Measurements from ENCODE around the gene KRT4. TPM values are rescaled to one million over a fixed set of nuclear protein-coding genes. Genes with fewer than 3 reads are reported as not detected.

The KRT4 gene
- total and polyA plus RNA-seq, 2 donors (not counting 3 experiments of a cell fraction or from before 2014, with no cell fraction given) = not detected

GRCh38 chr12:52772772-52773171 lies 41.1 kb downstream of the KRT4 start:
- Histone ChIP-seq H3K9ac (replicated peaks; ENCODE audit: extremely low read depth, insufficient read depth, low read length) (no peak overlapping the region), H3K4me3 (replicated peaks in 1 of 3; ENCODE audit: insufficient read depth in 1 of 3, low read depth in 1 of 3, low read length in 3 of 3) (no peak overlapping the region), H3K9me1 (replicated peaks; ENCODE audit: control insufficient read depth, extremely low read depth, insufficient read depth, low read length) (no peaks in the 10 kb centered on the region), H2AFZ (ENCODE audit: low read depth, low read length) (no peak overlapping the region), H3K79me2 (ENCODE audit: control insufficient read depth, insufficient read depth, low read length) (no peaks in the 10 kb centered on the region), H3K4me1 (ENCODE audit: control insufficient read depth, extremely low read depth, insufficient read depth, low read length) (no peaks in the 10 kb centered on the region), H3K27me3 (ENCODE audit: control insufficient read depth in 2 of 2, insufficient read depth in 2 of 2, low read length in 2 of 2) (peaks cover 0 to 7% of the 10 kb centered on the region in 2 experiments), H3K36me3 (ENCODE audit: control insufficient read depth in 2 of 2, extremely low read depth in 1 of 2, insufficient read depth in 2 of 2, low read length in 2 of 2) (no peaks in the 10 kb centered on the region), H4K20me1 (replicated peaks; ENCODE audit: control insufficient read depth, extremely low read depth, insufficient read depth, low read length) (no peaks in the 10 kb centered on the region), H3K9me3 (replicated peaks; ENCODE audit: control insufficient read depth, insufficient read depth, low read length) (no peaks in the 10 kb centered on the region), H3K4me2 (ENCODE audit: insufficient read depth, low read length) (no peak overlapping the region), H3K27ac (ENCODE audit: insufficient read depth, low read depth, low read length) (no peak overlapping the region)
- dilution Hi-C loops (cut with MboI; ENCODE audit: extremely low pct_ligation_motif_present, low sequenced_read_pairs) = no loop called here
- DNase-seq (ENCODE audit: low read depth, low spot score) = no peak
- CTCF ChIA-PET = interaction anchor here (1.1 kb wide), 1 partner anchor 403 kb away, joined by 3 read pairs; no protein-coding TSS in a partner anchor
- FAIRE-seq = no peak
- TF ChIP-seq FOS (IDR thresholded peaks at IDR 0.05; ENCODE audit: borderline replicate concordance, insufficient read depth, low read length) = no peak
- no peak for TF ChIP-seq JUN (IDR thresholded peaks at IDR 0.05; ENCODE audit: borderline replicate concordance, insufficient read depth, insufficient read length, low read depth)
- no peak for TF ChIP-seq MYC (IDR thresholded peaks at IDR 0.05; ENCODE audit: low read depth, low read length)
- BruUV-seq (replicated peaks) = no TSS peak
- POLR2A ChIA-PET = no interaction called here
- intact Hi-C loops (cut with micrococcal nuclease) = no loop called here

GRCh38 chr12:52772188-52772587 lies 41.7 kb downstream of the KRT4 start:
- Histone ChIP-seq H2AFZ (ENCODE audit: low read depth, low read length) (no peak overlapping the region), H3K27me3 (ENCODE audit: control insufficient read depth in 2 of 2, insufficient read depth in 2 of 2, low read length in 2 of 2) (peaks cover 0 to 7% of the 10 kb centered on the region in 2 experiments), H4K20me1 (replicated peaks; ENCODE audit: control insufficient read depth, extremely low read depth, insufficient read depth, low read length) (no peaks in the 10 kb centered on the region), H3K79me2 (ENCODE audit: control insufficient read depth, insufficient read depth, low read length) (no peaks in the 10 kb centered on the region), H3K9me1 (replicated peaks; ENCODE audit: control insufficient read depth, extremely low read depth, insufficient read depth, low read length) (no peaks in the 10 kb centered on the region), H3K4me2 (ENCODE audit: insufficient read depth, low read length) (no peak overlapping the region), H3K27ac (ENCODE audit: insufficient read depth, low read depth, low read length) (no peak overlapping the region), H3K4me3 (replicated peaks in 1 of 3; ENCODE audit: insufficient read depth in 1 of 3, low read depth in 1 of 3, low read length in 3 of 3) (no peak overlapping the region), H3K9ac (replicated peaks; ENCODE audit: extremely low read depth, insufficient read depth, low read length) (no peak overlapping the region), H3K4me1 (ENCODE audit: control insufficient read depth, extremely low read depth, insufficient read depth, low read length) (no peaks in the 10 kb centered on the region), H3K36me3 (ENCODE audit: control insufficient read depth in 2 of 2, extremely low read depth in 1 of 2, insufficient read depth in 2 of 2, low read length in 2 of 2) (no peaks in the 10 kb centered on the region), H3K9me3 (replicated peaks; ENCODE audit: control insufficient read depth, insufficient read depth, low read length) (no peaks in the 10 kb centered on the region)
- CTCF ChIA-PET = interaction anchor here (1.1 kb wide), 1 partner anchor 402 kb away, joined by 3 read pairs; no protein-coding TSS in a partner anchor
- dilution Hi-C loops (cut with MboI; ENCODE audit: extremely low pct_ligation_motif_present, low sequenced_read_pairs) = no loop called here
- POLR2A ChIA-PET = no interaction called here
- FAIRE-seq = no peak
- BruUV-seq (replicated peaks) = no TSS peak
- no peak for DNase-seq (ENCODE audit: low read depth, low spot score)
- TF ChIP-seq EZH2 (IDR thresholded peaks at IDR 0.05; ENCODE audit: borderline replicate concordance, low read depth, low read length, severe bottlenecking) (no peak), MYC (IDR thresholded peaks at IDR 0.05; ENCODE audit: low read depth, low read length) (no peak), GATA2 (IDR thresholded peaks at IDR 0.05; ENCODE audit: insufficient read depth, insufficient read length, low read depth, low read length) (no peak), POLR2AphosphoS5 (IDR thresholded peaks at IDR 0.05; ENCODE audit: insufficient read depth, low read depth, low read length) (no peak), MAX (IDR thresholded peaks at IDR 0.05; ENCODE audit: insufficient read depth, insufficient read length) (no peak), POLR2A (IDR thresholded peaks at IDR 0.05; ENCODE audit: low read depth, low read length) (no peak), JUN (IDR thresholded peaks at IDR 0.05; ENCODE audit: borderline replicate concordance, insufficient read depth, insufficient read length, low read depth) (no peak), CTCF (IDR thresholded peaks at IDR 0.05; ENCODE audit: extremely low read depth in 1 of 2, insufficient read depth in 1 of 2, low read depth in 1 of 2, low read length in 2 of 2) (no peak), FOS (IDR thresholded peaks at IDR 0.05; ENCODE audit: borderline replicate concordance, insufficient read depth, low read length) (no peak)
- intact Hi-C loops (cut with micrococcal nuclease) = no loop called here
